OCI-LY7 (cell line): ENCODE results near the gene NAT9. TPM values are rescaled to one million over a fixed set of nuclear protein-coding genes. Genes with fewer than 3 reads are reported as not detected.

Source experiments
- BruUV-seq: library from RNA; stranded (reverse); fragments of 400-500 nt; replicated peaks from 2 replicates; lab custom pipeline; 2021; lab: Mats Ljungman, UMichigan
- CTCF ChIA-PET: fragments of 300-600 bp; sonication (Branson Sonifier 250); formaldehyde crosslinking; loops from one replicate; lab custom pipeline; 2022; ENCODE audit warnings: antibody characterized with exemption; ENCODE audit not compliant: unreplicated experiment; lab: Charles Lee
- POLR2A ChIA-PET: fragments of 300-600 bp; sonication (Branson Sonifier 250); formaldehyde crosslinking; loops from one replicate; lab custom pipeline; 2022; ENCODE audit warnings: antibody characterized with exemption; lab: Charles Lee
- DNase-seq: peaks from one replicate; pipeline ENCODE4 v3.0.0-alpha.2; 2015; ENCODE audit warnings: low spot score
- H2AFZ ChIP-seq: fragments of 200-600 bp; sonication (generic), shearing (Covaris generic); 2 replicates; pipeline ENCODE4 v1.6.1; 2014; ENCODE audit warnings: mild to moderate bottlenecking, antibody characterized with exemption, low read length, moderate library complexity
- H3K27ac ChIP-seq: fragments of 200-600 bp; sonication (generic); 2 replicates; pipeline ENCODE4 v1.5.1; 2014; ENCODE audit warnings: mixed run types, low read depth, mild to moderate bottlenecking, moderate library complexity, low read length, inconsistent platforms; ENCODE audit not compliant: poor library complexity, severe bottlenecking
- H3K36me3 ChIP-seq: fragments of 200-600 bp; sonication (generic); 2 replicates; pipeline ENCODE4 v1.6.1; 2014; ENCODE audit warnings: mild to moderate bottlenecking, antibody characterized with exemption, low read length, moderate library complexity, mixed read lengths; ENCODE audit not compliant: insufficient read depth
- H3K4me1 ChIP-seq: fragments of 200-600 bp; sonication (generic); 2 replicates; pipeline ENCODE4 v1.5.1; 2014; ENCODE audit warnings: mild to moderate bottlenecking, low read length; ENCODE audit not compliant: insufficient read depth, poor library complexity, severe bottlenecking
- H3K4me2 ChIP-seq: fragments of 200-600 bp; sonication (generic); 2 replicates; pipeline ENCODE4 v1.6.1; 2014; ENCODE audit warnings: mild to moderate bottlenecking, low read length
- H3K4me3 ChIP-seq: fragments of 200-600 bp; sonication (generic); 2 replicates; pipeline ENCODE4 v1.5.1; 2014; ENCODE audit warnings: mild to moderate bottlenecking, low read depth, low read length; ENCODE audit not compliant: poor library complexity, severe bottlenecking
- H3K79me2 ChIP-seq: fragments of 200-600 bp; sonication (generic); 2 replicates; pipeline ENCODE4 v1.6.1; 2016; ENCODE audit warnings: low read depth, mild to moderate bottlenecking, low read length, moderate library complexity, mixed read lengths; ENCODE audit not compliant: insufficient read depth
- H3K9me2 ChIP-seq: fragments of 200-600 bp; sonication (generic); 2 replicates; pipeline ENCODE4 v1.6.1; 2016; ENCODE audit warnings: mild to moderate bottlenecking, low read length, mixed read lengths; ENCODE audit not compliant: insufficient read depth
- H3K9me3 ChIP-seq: fragments of 200-600 bp; sonication (generic); 2 replicates; pipeline ENCODE4 v1.6.1; 2014; ENCODE audit warnings: mild to moderate bottlenecking, mixed run types, low read length, mixed read lengths
- H4K20me1 ChIP-seq: fragments of 200-600 bp; sonication (generic); 2 replicates; pipeline ENCODE4 v1.6.1; 2014; ENCODE audit warnings: mild to moderate bottlenecking, antibody characterized with exemption, low read length, moderate library complexity, mixed read lengths; ENCODE audit not compliant: insufficient read depth
- EZH2phosphoT487 ChIP-seq: fragments of 200-600 bp; sonication (generic); IDR thresholded peaks from 2 replicates; pipeline ENCODE4 v1.6.1; 2018; ENCODE audit warnings: low read depth, borderline replicate concordance, mild to moderate bottlenecking, mixed run types, antibody characterized with exemption, low read length, moderate library complexity, mixed read lengths
- intact Hi-C: fragments of 100-400 bp; cut with micrococcal nuclease; formaldehyde crosslinking; loops from one replicate; pipeline ENCODE4 v1.10.0; 2022; ENCODE audit not compliant: unreplicated experiment
- total RNA-seq, 2 experiments: library from RNA; depleted of rRNA in 1 of 2; stranded (reverse); fragments of >200 nt in 1 of 2; shearing (Covaris generic) in 1 of 2; gene quantifications; 2 replicates each; pipeline ENCODE4 v1.2.3, GENCODE V29; 2014 to 2022
- TF ChIP-seq, protein P1 (sequence below): fragments of 200-600 bp; sonication (generic); conservative IDR thresholded peaks from 2 replicates; pipeline ENCODE4 v1.5.1; 2014; ENCODE audit warnings: mild to moderate bottlenecking, antibody characterized with exemption, low read length, moderate library complexity, mixed read lengths

Gene NAT9
- total RNA-seq, 2 experiments from 2014 or later, result 77.2 to 87.9 TPM

DNA sequence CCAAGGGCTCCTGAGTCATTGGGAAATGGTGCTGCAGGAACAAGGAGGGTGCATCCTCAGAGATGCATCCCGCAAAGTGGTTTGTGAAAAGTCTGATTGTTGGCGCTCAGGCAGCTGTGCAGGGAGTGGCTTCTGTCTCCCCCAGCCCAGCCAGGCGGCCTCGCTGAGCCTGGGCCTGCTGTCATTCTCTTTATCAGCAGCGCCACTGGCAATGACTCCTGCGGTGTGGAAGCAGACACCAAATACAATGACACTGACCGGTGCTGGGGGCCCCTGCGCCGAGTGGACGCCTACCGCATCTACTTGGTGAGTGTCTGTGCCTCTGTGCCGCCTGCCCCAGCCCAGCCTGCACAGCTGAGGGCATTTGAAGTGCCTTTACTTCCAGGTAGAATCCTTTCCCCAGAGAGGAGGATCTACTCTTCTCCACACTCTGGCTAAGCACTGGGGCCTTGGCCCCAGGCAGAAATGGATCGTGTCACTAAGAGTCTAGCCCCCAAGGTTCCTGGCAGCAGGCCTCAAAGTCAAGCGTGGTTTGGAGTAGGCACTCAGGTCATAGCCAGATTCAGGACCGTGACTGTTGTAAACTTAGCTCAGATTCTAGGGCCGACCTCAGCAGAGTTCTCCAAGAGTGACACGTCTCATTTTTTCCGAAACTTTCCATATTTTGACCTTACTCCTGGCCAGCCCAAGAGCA lies 19.3 kb upstream of the NAT9 start:
- no TSS peak for BruUV-seq
- peaks cover 8% of the 10 kb centered on the region for H3K4me1 ChIP-seq
- H3K4me3 ChIP-seq, result no peak overlapping the region
- H2AFZ ChIP-seq, result no peak overlapping the region
- POLR2A ChIA-PET, result interaction anchor here (0.5 kb wide), 1 partner anchor 94 kb away, joined by 4 read pairs; no protein-coding TSS in a partner anchor
- no peaks in the 10 kb centered on the region for H3K79me2 ChIP-seq
- H3K9me3 ChIP-seq, result no peaks in the 10 kb centered on the region
- H3K27ac ChIP-seq, result no peak overlapping the region
- DNase-seq, result no peak
- H4K20me1 ChIP-seq, result no peaks in the 10 kb centered on the region
- CTCF ChIA-PET, result no interaction called here
- no peak overlapping the region for H3K4me2 ChIP-seq
- peaks cover 9% of the 10 kb centered on the region; the same call in 1 of the 2 replicates for H3K36me3 ChIP-seq
- TF ChIP-seq, protein P1, sequence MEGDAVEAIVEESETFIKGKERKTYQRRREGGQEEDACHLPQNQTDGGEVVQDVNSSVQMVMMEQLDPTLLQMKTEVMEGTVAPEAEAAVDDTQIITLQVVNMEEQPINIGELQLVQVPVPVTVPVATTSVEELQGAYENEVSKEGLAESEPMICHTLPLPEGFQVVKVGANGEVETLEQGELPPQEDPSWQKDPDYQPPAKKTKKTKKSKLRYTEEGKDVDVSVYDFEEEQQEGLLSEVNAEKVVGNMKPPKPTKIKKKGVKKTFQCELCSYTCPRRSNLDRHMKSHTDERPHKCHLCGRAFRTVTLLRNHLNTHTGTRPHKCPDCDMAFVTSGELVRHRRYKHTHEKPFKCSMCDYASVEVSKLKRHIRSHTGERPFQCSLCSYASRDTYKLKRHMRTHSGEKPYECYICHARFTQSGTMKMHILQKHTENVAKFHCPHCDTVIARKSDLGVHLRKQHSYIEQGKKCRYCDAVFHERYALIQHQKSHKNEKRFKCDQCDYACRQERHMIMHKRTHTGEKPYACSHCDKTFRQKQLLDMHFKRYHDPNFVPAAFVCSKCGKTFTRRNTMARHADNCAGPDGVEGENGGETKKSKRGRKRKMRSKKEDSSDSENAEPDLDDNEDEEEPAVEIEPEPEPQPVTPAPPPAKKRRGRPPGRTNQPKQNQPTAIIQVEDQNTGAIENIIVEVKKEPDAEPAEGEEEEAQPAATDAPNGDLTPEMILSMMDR, result no peak
- TF ChIP-seq EZH2phosphoT487, result no peak
- intact Hi-C loops, result no loop called here
- H3K9me2 ChIP-seq, result no peaks in the 10 kb centered on the region

DNA sequence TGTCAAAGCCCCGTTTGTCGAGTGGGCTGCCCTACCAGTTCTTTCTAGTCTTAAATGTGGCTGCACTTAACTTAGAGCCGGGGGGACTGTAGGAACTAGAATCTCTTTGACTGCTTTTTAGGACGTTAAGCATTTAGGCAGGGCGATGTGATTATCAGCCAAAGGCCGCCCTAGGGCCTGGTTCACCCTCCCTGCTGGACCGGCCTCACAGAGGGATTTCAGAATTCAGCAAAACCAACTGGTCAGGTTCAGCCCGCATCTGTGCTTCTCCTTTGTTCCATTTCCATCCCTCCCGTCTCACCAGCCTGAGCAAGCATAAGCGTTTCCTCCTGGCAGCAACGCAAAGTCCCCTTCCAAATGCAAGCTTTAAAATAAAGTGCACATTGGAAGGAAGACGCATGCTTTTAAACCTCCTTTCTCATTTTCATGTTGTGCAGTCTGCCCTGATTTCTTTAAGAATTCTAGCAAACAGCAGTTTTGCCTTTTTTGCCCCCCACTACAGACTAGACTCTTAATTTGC lies 16.5 kb upstream of the NAT9 start:
- no peaks in the 10 kb centered on the region for H3K9me2 ChIP-seq
- no peaks in the 10 kb centered on the region for H3K9me3 ChIP-seq
- H3K36me3 ChIP-seq, result peaks cover 14% of the 10 kb centered on the region; the same call in 1 of the 2 replicates
- H2AFZ ChIP-seq, result no peak overlapping the region
- no peak for TF ChIP-seq EZH2phosphoT487
- TF ChIP-seq, protein P1, result no peak
- H3K4me1 ChIP-seq, result peaks cover 8% of the 10 kb centered on the region
- no peak overlapping the region for H3K4me2 ChIP-seq
- no peaks in the 10 kb centered on the region for H3K79me2 ChIP-seq
- BruUV-seq, result no TSS peak
- no peak overlapping the region for H3K27ac ChIP-seq
- POLR2A ChIA-PET, result interaction anchor here (0.5 to 0.9 kb wide), 3 partner anchors 15 to 338 kb away, joined by 3 read pairs; no protein-coding TSS in a partner anchor
- H4K20me1 ChIP-seq, result no peaks in the 10 kb centered on the region
- DNase-seq, result no peak
- no peak overlapping the region for H3K4me3 ChIP-seq
- CTCF ChIA-PET, result interaction anchor here (0.9 to 1.1 kb wide), 2 partner anchors 40 to 73 kb away, joined by 3 to 5 read pairs; no protein-coding TSS in a partner anchor
- intact Hi-C loops, result no loop called here
